Loucy (cell line): Measurements from ENCODE around the gene TDRD3.

ENCODE experiments used
- H2AFZ ChIP-seq: fragments of 200-600 bp; sonication (generic); 2 replicates; pipeline ENCODE4 v1.6.0; 2016; ENCODE audit warnings: antibody characterized with exemption, mild to moderate bottlenecking, low read length, moderate library complexity
- H3F3A ChIP-seq: fragments of 200-600 bp; 2 replicates; pipeline ENCODE4 v1.6.0; 2016; ENCODE audit warnings: antibody characterized with exemption, low read depth, mild to moderate bottlenecking
- H3K27me3 ChIP-seq: fragments of 200-600 bp; sonication (generic); 2 replicates; pipeline ENCODE4 v1.6.1; 2014; ENCODE audit warnings: low read length, mild to moderate bottlenecking; ENCODE audit not compliant: insufficient read depth, poor library complexity, severe bottlenecking
- H3K36me3 ChIP-seq: fragments of 200-600 bp; sonication (generic); 2 replicates; pipeline ENCODE4 v1.6.1; 2016; ENCODE audit warnings: low read length; ENCODE audit not compliant: insufficient read depth
- H3K4me1 ChIP-seq: fragments of 200-600 bp; sonication (generic); 2 replicates; pipeline ENCODE4 v1.5.1; 2014; ENCODE audit warnings: low read length, mild to moderate bottlenecking; ENCODE audit not compliant: insufficient read depth, poor library complexity, severe bottlenecking
- H3K4me2 ChIP-seq: fragments of 200-600 bp; sonication (generic); 2 replicates; pipeline ENCODE4 v1.6.0; 2014; ENCODE audit warnings: antibody characterized with exemption, low read length, low read depth, mild to moderate bottlenecking; ENCODE audit not compliant: poor library complexity, severe bottlenecking
- H3K4me3 ChIP-seq: fragments of 200-600 bp; sonication (generic); 2 replicates; pipeline ENCODE4 v1.5.1; 2014; ENCODE audit warnings: low read length, mild to moderate bottlenecking, mixed read lengths; ENCODE audit not compliant: poor library complexity, severe bottlenecking
- H3K79me2 ChIP-seq: fragments of 200-600 bp; sonication (generic); 2 replicates; pipeline ENCODE4 v1.6.1; 2014; ENCODE audit warnings: low read length; ENCODE audit not compliant: insufficient read depth
- H3K9ac ChIP-seq: fragments of 200-600 bp; sonication (generic); 2 replicates; pipeline ENCODE4 v1.6.0; 2014; ENCODE audit warnings: mild to moderate bottlenecking, low read depth, low read length, moderate library complexity; ENCODE audit not compliant: poor library complexity, severe bottlenecking
- H3K9me2 ChIP-seq: fragments of 200-600 bp; sonication (generic); replicated peaks from 2 replicates; pipeline ENCODE4 v1.6.1; 2016; ENCODE audit warnings: low read depth, low read length, mixed read lengths
- H3K9me3 ChIP-seq: fragments of 200-600 bp; sonication (generic); 2 replicates; pipeline ENCODE4 v1.6.1; 2014; ENCODE audit warnings: mild to moderate bottlenecking, antibody characterized with exemption, low read length, low read depth; ENCODE audit not compliant: insufficient read depth
- H4K20me1 ChIP-seq: fragments of 200-600 bp; sonication (generic); 2 replicates; pipeline ENCODE4 v1.6.0; 2014; ENCODE audit warnings: antibody characterized with exemption, low read length, mild to moderate bottlenecking; ENCODE audit not compliant: insufficient read depth, poor library complexity, severe bottlenecking
- EZH2phosphoT487 ChIP-seq: fragments of 200-600 bp; IDR thresholded peaks from 2 replicates; pipeline ENCODE4 v1.6.1; 2018; ENCODE audit warnings: antibody characterized with exemption, mild to moderate bottlenecking, moderate library complexity, borderline replicate concordance
- TF ChIP-seq, protein P1 (sequence below): fragments of 200-600 bp; sonication (generic); conservative IDR thresholded peaks from 2 replicates; pipeline ENCODE4 v1.5.1; 2014; ENCODE audit warnings: mild to moderate bottlenecking, antibody characterized with exemption, low read length

TDRD3 gene

DNA sequence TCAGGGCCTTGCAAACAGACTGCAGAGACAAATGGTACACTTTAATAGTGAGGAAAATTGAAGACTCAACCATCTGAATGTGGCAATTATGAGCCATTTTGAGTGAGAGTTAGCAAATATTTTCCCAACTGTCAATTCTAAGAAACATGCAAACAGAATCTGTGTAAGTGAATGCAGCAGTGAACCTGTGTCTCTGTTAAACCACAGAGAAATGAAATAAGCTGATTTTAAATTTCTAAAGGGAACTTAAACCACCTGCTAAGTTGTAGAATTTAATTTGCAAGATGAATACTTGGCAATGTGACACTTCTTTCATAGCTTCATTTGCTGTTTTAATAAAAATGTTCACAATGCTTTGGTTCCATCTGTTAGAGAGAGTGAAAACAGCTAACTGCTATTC is 42.0 kb upstream of the TDRD3 start:
- Histone ChIP-seq H3K4me1 (no peaks in the 10 kb centered on the region), H3K9me2 (no peaks in the 10 kb centered on the region), H3F3A (no peaks in the 10 kb centered on the region), H3K9ac (no peak overlapping the region), H3K9me3 (peaks cover 4% of the 10 kb centered on the region; the same call in 1 of the 2 replicates), H3K79me2 (no peaks in the 10 kb centered on the region), H3K4me3 (no peak overlapping the region), H3K4me2 (no peak overlapping the region), H2AFZ (no peak overlapping the region), H3K36me3 (no peaks in the 10 kb centered on the region), H3K27me3 (no peaks in the 10 kb centered on the region), H4K20me1 (no peaks in the 10 kb centered on the region)
- TF ChIP-seq EZH2phosphoT487: no peak
- TF ChIP-seq, protein P1, sequence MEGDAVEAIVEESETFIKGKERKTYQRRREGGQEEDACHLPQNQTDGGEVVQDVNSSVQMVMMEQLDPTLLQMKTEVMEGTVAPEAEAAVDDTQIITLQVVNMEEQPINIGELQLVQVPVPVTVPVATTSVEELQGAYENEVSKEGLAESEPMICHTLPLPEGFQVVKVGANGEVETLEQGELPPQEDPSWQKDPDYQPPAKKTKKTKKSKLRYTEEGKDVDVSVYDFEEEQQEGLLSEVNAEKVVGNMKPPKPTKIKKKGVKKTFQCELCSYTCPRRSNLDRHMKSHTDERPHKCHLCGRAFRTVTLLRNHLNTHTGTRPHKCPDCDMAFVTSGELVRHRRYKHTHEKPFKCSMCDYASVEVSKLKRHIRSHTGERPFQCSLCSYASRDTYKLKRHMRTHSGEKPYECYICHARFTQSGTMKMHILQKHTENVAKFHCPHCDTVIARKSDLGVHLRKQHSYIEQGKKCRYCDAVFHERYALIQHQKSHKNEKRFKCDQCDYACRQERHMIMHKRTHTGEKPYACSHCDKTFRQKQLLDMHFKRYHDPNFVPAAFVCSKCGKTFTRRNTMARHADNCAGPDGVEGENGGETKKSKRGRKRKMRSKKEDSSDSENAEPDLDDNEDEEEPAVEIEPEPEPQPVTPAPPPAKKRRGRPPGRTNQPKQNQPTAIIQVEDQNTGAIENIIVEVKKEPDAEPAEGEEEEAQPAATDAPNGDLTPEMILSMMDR: no peak

DNA sequence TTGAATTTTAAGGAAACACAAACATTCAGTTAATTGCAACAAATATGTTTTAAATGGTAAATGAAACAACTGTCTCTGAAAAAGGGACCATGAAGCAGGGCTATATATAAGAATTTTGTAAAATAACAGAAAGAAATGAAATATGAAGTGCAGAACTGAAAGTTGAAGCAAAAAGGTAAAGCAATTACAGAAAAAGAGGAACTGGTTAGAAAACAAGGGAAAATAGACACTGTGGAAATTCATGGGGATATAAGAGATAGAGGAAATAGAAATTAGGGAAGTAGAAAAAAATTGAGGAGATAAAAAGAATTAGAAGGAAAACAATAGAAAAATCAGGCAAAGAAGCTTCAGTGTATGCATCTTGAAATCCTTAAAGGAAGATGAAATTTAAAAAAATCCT is 40.0 kb upstream of the TDRD3 start:
- no peaks in the 10 kb centered on the region for H3K27me3 ChIP-seq
- H3K9me2 ChIP-seq: no peaks in the 10 kb centered on the region
- no peaks in the 10 kb centered on the region for H3F3A ChIP-seq
- no peak overlapping the region for H3K4me2 ChIP-seq
- H3K36me3 ChIP-seq: no peaks in the 10 kb centered on the region
- H3K4me1 ChIP-seq: no peaks in the 10 kb centered on the region
- no peak overlapping the region for H3K9ac ChIP-seq
- H3K9me3 ChIP-seq: peaks cover 4% of the 10 kb centered on the region; the same call in 1 of the 2 replicates
- H3K79me2 ChIP-seq: no peaks in the 10 kb centered on the region
- H3K4me3 ChIP-seq: no peak overlapping the region
- no peaks in the 10 kb centered on the region for H4K20me1 ChIP-seq
- no peak for TF ChIP-seq EZH2phosphoT487
- TF ChIP-seq, protein P1: no peak
- H2AFZ ChIP-seq: no peak overlapping the region

DNA sequence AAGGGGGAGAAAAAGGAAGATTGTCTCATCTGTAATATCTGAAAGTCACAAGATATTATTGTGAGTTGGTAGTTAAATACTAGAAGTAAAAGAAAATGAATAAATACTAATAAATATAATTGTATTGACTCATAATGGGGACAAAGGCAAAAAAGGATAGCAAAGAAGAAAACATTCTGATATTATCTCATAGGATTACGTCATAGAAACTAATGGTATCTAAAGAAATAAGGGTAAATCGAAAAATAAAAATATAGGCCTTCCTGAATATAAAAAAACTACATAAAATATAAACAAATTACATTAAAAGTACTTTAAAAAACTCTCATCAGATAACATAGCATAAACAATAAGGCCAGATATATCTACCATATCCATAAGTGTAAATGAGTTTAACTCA is 38.6 kb upstream of the TDRD3 start:
- H3F3A ChIP-seq: no peaks in the 10 kb centered on the region
- H3K4me2 ChIP-seq: no peak overlapping the region
- H3K79me2 ChIP-seq: no peaks in the 10 kb centered on the region
- H3K4me1 ChIP-seq: no peaks in the 10 kb centered on the region
- H3K9me2 ChIP-seq: no peaks in the 10 kb centered on the region
- no peaks in the 10 kb centered on the region for H4K20me1 ChIP-seq
- H2AFZ ChIP-seq: no peak overlapping the region
- TF ChIP-seq, protein P1: no peak
- no peak overlapping the region for H3K4me3 ChIP-seq
- H3K9me3 ChIP-seq: no peaks in the 10 kb centered on the region
- H3K36me3 ChIP-seq: no peaks in the 10 kb centered on the region
- no peak overlapping the region for H3K9ac ChIP-seq
- H3K27me3 ChIP-seq: no peaks in the 10 kb centered on the region
